HG02840 (cell line): ENCODE measurements around the gene BHLHE41.

Experiments
- ATAC-seq: cut with Tn5 transposase; IDR thresholded peaks from one replicate; pipeline ENCODE4 v1.9.1; 2021; ENCODE audit warnings: mild to moderate bottlenecking, moderate library complexity, moderate number of reproducible peaks; ENCODE audit not compliant: unreplicated experiment, low FRiP score

The BHLHE41 gene

DNA sequence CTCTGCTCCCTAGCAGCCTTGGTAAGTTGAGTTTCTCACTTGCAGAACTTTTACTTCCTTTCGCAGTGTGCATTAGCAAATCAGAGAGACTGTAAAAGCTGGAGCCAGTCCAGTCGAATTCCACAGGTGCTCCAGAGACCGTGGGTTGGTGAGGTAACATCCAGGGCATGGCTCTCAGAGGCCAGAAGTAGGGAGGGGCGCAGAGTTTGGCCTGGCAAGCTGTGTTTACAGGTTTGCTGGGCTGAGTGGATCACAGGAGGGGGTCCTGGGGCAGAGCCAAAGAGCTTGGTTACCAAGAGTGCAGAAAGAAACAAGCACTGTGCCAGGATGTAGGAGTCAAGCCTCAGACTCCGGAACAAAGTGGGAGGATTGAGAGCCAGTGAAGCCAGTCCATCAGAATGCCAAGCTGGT, 10.2 kb upstream of the BHLHE41 start:
- ATAC-seq: no peak

DNA sequence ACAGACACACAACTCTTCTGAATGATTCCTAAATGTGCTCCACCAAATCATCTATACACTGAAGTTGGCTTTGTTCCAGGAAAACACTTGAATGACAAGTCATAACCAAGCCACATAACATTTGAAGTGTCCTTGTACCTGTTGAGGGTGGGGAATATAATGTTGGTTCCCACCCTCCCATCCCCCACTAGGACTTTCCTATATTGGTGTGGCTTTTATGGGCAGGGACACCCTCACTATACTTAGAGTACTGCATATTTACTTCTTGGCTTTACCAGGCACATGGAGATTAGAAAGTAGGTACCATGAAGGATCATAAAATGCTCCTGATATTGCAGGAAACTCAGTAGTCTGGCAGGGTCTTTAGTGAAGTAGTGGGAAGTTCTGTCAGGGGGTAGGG, 9.7 kb upstream of the BHLHE41 start:
- ATAC-seq: no peak

DNA sequence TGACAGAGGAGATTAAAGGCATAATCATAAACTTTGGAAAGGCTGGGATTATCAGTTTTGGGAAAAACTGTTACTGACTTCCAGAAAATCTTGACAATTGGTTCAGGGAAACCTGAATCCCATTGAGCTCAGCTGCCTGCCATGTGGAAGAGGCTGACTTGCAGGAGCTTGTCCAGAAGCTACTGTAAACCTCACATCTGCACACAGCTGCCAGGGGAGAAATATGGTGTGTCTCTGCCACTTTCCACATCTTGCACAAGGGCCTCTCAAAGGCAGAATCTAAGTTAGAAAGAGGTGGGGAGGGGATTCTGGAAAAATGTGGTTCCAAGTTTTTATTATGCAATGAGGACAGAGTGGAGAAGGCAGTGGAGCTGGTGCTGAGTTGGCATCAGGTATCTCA, 8.7 kb upstream of the BHLHE41 start:
- no peak for ATAC-seq

DNA sequence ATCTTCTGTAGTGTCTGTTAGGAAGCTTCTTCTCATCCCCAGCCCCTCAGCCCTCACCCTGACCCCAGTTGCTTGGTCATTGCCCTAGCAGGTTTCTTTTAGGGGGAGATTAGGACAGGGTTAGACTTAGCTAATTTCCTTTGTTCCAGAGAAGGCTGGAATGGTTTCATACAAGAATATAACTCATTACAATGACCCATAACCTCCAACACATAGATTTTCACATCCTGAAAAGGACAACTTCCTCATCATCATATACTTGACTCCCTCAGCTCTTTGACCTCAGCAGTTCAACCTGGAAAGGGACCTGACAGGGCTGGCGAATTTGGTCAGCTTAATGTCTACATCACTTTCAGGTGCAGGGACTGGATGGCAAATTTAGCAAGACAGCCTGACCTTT, 8.0 kb upstream of the BHLHE41 start:
- no peak for ATAC-seq

DNA sequence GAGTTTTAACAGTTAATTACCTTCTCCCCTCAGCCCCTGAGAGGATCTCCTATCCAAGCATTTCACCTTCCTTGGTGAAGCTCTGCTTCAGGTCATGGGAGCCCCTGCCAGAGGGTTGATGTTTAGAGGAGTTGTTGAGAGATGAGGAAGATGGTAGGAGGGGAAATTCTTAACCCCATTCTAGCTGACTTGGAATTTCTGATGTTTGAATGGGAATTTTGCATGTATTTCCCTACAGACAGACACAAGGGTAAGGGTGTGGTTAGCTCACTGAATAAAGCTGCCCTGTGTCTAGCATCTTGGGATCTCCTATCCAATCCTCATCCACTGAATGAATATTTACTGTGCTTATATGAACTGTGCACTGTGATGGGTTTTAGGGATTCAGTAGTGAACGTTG, 7.1 kb upstream of the BHLHE41 start:
- ATAC-seq: no peak

DNA sequence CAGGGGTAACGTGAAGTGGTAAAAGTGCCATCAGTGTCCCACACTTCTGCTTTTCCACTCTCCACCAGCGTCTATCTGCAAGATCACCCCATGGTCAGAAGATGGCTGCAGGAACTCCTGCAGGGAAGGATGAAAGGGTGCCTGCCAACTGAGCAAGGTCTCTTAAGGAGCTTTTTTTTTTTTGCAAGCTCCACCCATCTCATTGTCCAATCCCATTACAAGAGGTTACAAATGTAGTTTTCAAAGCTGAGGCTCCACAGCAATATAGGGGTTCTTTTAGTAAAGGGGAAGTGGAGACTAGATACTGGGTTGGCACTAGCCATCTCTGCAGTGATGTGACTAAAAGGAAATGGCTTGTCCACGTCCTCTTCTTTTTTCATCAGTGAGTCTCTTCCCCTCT, 5.9 kb upstream of the BHLHE41 start:
- ATAC-seq: no peak

DNA sequence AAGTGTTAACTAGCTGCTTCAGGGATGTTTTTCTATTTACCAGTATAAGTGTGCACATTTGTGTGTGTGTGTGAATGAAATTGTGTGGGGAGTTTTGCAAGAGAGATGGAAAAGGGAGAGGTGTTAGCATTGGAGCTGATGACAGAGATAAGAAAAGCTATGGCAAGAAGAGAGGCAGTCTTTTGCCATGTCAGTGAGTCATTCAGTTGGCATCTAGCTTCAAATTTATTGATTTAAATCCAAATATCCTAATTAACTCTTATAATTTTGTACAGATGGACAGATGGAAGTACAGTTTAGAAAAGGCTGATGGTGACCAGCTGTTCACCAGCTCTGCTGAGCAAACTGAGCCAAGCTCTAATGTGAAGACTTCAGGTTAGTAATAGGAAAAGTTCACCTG, 3.3 kb upstream of the BHLHE41 start:
- ATAC-seq: no peak

DNA sequence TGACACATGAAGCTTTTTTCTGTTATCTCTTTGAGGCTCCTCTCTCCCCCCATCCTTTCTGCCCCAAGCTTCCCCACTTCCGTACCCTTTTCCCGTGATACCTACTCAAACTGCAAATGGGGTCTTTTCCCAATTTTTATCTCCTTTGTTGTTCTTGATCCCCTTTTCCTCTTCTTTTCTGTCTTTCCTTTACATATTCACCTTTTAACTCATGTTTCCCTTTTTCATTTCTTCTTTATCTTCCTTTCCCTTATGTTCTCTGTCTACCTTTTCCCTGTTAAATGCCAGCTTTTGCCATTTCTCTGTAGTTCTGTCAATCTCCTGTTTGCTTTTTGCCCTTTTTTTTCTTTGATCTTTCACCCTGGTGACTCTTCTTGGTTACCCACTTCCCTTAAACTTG, 2.6 kb upstream of the BHLHE41 start:
- no peak for ATAC-seq

DNA sequence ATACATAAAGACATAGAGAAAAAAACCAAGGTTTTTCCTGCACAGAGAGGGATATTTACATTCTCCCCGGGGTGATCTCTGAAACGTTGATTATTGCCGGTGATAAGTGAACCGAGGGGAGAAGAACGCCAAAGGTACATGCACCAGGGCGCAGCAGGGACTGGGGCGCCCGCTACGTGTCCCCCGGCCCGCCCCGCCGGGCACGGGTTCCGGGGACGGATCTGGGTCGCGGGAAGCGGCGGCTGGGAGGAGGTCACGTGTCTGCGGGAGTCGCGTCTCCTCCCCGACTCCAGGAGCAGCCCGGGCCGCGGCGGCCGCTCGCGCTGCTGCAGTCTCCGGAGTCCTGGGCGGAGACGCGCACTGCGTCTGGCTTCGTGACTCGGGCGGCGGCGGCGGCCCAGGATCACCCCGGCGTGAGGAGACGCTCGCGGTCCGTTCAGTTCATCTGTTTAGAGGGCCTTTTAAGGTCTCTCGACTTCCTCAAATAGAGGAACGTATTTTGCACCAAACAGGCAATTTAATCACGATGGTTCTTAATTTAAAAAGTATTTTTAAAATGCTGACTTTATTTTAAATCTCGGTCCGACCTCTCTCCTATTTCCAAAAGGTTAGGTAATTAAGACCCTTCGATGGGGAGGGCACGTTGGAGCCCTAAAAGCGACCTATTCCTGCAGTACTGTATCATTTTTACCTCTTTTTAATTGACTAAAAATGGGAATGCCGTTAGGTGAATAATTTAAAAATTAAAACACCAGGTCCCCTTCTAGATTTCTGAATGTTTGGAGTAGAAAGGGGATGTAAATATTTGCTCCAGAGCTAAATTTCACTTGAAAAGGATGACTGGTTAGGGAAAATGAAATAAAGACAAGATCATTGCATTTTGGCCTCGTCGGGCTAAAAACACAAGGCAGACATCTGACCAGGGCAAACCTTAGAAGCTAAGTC, 1.8 kb upstream of the BHLHE41 start:
- ATAC-seq: no peak

DNA sequence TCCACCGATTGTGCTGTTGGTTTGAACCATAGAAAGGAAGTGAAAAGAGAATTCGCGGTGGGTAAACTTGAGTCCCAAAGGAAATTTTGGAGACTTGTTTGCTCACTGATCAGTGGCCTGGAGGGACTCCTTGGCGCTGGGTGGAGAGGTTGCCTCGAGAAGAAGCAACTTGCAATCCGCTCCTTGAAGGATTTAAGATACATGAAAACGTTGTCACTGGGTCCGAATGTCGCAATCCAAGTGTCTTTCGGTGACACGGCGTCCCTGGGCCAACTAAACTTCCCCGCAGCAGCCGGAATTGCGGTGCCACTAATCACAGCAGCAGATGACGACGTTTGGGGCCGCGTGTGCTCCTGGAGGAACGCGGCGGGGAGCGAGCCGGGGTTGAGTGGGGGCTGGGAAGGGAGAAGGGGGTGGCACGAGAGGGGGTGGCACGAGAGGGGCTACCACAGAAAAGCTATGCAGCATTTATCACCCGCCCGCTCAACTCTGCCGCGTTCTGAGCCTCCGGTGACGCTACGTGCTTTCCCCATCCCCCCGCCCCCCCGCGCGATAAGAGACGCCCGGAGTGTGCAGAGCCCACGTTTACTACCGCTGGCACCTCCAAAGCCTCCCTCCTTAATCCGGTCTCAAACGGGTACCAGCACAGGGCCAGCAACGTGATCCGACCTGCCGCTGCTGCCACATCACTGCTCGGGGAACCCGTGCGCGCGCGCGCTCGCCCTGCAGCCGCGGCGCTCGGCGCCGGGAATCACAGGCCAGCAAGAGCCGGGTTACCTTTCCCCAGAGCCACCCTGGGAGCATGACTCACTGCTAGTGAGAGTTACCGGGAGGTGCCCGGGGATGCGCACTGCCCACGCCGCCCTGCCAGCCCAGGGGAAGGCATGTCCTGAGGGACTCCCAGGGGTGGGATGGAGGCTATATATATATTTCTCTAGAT, 833 bp upstream of the BHLHE41 start:
- no peak for ATAC-seq

DNA sequence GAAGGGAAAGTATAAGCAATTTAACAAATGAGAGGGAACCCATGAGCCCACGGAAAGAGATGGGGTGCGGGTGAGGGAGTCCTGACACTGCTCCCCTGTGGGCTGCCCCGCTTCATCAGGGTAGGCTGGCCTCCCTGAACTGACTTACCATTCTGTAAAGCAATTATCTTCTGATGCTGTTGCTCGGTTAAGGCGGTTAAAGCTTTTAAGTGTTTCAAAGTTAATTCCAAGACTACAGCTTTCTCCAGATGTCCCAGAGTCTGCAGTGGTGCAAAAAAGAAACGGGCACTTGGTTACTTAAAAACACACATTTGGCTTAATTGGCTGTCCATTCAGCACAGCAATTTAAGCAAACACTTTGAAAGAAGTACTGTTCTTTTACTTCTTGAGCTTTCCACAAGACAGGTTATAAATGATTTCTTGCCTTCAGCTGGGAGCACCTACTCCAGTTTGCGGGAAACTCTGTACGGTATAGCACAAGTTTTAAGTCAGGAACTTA, 1.3 kb downstream of the BHLHE41 start:
- ATAC-seq: no peak

DNA sequence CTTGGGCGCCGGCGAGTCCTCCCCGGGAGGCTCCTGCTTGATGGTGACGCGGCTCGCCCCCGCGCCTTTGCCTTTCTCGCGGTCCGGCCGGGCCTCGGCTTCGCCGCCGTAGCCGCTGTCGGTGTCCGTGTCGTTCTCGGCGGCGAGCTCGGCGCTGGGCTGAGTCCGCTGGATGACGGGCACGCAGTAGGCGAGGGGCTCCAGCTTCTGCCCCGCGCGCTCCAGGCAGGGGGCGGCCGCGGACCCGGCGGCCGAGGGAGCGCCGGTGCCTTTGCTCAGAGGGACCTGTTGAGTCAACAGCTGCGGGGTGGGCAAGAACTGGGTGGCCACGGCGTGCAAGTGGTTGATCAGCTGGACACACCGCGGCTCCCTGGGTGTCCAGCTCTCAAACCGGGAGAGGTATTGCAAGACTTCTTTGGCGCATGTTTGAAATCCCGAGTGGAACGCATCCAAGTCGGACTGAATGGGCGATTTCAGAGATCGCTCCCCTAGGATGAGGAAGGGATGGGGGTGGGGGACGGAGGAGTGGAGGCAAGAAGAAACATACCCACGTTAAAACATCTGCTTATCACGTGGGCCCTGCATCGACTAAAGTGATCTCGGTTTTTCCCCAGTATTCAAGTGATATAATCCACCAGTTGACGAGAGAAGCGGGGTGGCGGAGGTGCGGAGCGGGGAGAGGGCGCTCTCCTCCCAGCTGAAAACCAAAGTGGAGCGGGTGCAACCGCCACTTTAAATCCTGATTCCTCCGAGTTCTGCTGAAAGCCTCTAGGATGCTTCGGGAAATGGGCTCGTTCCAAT, 2.0 kb downstream of the BHLHE41 start:
- no peak for ATAC-seq

DNA sequence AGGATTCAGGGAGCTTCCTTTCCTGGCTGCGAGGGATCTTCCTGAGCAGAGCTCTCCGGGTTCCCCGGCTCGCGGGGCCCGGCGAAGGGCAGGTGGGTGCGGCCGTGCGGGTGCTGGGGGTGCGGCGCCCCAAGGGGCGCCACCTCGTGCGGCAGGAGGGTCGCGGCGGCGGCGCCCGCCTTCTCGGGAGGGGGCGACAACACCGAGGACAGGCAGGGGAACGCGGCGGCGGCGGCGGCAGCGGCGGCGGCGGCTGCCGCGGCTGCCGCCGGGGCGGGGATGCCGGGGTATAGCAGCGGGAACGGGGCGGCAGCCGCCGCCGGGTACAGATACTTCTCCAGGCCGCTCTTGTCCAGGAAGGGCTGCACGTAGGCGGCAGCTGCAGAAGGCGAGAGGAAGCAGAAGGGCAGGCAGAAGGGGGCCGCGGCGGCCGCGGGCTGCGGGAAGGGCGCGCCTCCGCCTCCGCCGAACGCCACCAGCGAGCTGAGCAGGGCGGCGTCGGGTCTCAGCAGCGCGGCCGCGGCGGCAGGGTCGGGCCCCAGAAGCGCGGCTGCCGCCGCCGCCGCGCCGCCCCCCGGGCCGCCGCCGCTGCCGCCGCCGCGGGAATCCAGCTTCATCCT, 2.7 kb downstream of the BHLHE41 start:
- ATAC-seq: no peak

DNA sequence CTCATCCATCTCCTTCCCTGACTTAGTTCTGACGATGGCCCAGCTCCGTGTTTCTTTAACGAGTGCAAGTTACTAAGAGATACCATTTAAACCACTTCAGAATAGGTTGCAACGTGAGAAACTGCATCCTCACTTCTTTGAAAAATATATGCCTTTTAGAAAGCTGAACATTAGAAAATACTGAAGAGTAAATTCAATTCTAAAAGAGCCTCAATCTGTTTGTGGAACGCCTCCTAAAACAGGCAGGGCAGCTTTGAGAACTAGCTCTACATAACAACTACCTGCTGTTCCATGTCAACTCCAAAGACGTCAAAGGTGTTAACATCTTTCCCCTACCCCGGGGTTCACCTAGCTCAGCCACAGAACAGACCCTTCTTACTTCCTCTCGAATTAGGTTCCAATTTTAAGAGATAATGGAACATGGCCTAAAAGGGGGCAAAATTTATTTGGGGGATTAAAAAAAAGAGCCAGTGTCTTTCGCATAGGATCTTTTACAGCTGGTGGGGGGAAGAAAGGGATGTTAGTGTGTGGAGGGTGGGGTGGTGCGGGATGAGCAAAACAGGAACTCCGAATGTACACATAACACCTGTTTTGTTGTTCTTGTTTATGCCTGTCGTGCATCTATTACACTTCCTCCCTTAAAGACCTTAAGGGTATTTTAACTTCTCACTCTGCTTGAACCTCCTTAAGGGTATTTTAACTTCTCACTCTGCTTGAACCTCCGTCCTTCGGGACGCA, 3.3 kb downstream of the BHLHE41 start:
- no peak for ATAC-seq

DNA sequence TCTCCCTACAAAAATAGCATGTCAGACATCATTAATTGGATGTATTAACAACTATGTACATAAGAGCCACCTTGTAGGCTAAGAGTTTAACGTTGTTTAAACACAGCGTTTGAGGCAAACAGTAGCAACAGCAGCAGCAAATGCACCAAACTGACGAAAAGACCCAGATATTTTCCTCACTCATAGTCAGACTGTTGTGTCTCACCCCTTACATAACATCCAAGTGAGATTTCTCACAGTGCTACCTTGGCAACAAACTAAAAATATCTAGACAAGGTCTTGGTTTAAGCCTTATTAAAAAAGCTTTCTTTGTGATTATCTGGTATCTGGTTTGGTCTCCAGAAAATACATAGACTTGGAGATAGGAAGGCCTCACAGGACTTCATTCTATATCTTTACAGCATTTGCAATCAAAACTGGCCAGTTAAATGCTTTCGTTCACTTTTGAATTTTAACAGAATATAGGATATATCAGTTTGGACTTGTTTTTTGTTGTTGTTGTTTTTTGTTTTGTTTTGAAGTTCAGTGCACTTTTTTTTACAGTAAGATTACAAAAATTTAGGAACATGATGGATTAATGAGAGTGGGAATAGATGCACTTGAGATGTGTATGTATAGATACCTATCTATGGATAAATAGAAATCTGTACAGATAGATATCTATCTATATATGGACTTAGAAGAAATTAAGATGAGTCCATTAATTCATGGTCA, 4.1 kb downstream of the BHLHE41 start:
- no peak for ATAC-seq

DNA sequence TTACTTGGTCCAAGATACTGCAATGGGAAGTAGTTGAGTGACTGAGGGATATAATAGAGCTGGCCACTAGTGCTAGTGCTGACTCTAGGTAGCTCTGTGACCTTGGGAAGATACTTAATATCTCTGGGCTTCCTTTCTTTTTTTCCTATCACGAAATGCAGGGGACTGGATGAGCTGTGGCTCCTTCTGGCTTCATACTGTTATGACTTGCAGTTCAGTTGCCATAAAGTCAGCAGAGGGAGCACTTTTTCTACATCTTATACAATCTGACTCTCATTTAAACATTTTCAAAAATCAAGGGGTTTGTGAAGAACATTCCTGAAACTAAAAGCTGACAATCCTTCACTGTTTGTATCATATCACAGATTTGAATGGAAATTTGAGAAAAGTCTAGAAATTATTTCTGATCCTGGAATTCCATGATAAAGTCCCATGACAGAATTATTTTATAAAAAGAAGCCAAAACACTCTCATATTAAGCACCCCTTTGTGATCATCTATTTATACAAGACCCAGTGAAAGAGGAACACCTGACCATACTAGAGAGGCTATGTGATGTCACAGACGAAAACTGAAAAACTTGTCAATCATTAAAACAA, 5.3 kb downstream of the BHLHE41 start:
- no peak for ATAC-seq

DNA sequence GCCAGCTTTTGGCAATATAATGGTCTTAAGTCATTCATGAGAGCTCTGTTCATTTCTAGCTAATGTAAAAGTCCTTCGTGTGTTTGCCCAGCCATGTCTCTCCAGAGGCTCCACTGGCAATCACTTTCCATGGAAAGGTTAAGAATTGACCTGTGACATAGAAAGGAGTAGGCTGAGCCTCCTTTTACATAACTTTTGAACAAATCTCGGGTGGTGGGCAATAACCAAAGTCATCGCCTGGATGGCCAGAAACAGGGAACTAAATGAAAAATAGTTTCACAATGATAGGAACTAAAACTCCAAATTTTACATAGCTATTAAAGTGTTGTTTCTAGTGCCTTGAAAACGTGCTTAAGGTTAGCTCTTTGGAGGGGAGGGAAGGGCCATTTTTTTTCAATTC, 6.5 kb downstream of the BHLHE41 start:
- ATAC-seq: no peak
